Gastrocnemius medialis (tissue), 4 donors: Measurements from ENCODE around the gene GM2A. TPM values are rescaled to one million over a fixed set of nuclear protein-coding genes. Genes with fewer than 3 reads are reported as not detected.
"Not testable (repeated sequence)": the region's sequence is repeated elsewhere in the genome, so short reads cannot be mapped to it uniquely, and the experiment has no call there.

Experiments
- ATAC-seq, 2 donors: fragments of 150-250 bp; one replicate each; pipeline ENCODE4 v1.9.1; 2016
- DNase-seq, 2 donors: peaks; one replicate each; pipeline ENCODE4 v3.0.0-alpha.2; 2019
- H3K27ac ChIP-seq, 4 donors: fragments of 200-600 bp; sonication (generic); 1 replicate in 1 of 4; 2 replicates in 3 of 4; pipeline ENCODE4 v1.5.1; 2016 to 2018; ENCODE audit warnings: mild to moderate bottlenecking in 2 of 4, moderate library complexity in 1 of 4
- H3K27me3 ChIP-seq, 3 donors: fragments of 200-600 bp; sonication (generic) in 2 of 3; 1 replicate in 1 of 3; 2 replicates in 2 of 3; pipeline versions ENCODE4 v1.5.1 to v1.6.0; 2016 to 2019; ENCODE audit warnings: mild to moderate bottlenecking in 1 of 3, moderate library complexity in 1 of 3
- H3K36me3 ChIP-seq, 2 donors: fragments of 200-600 bp; sonication (generic) in 1 of 2; one replicate each; pipeline ENCODE4 v1.5.1; 2017 to 2018
- H3K4me1 ChIP-seq, 2 donors: fragments of 200-600 bp; sonication (generic) in 1 of 2; one replicate each; pipeline ENCODE4 v1.5.1; 2016 to 2017; ENCODE audit warnings: mild to moderate bottlenecking in 2 of 2
- H3K4me3 ChIP-seq, 4 donors: fragments of 200-600 bp; sonication (generic) in 3 of 4; 1 replicate in 1 of 4; 2 replicates in 3 of 4; pipeline ENCODE4 v1.5.1; 2016 to 2019; ENCODE audit warnings: mild to moderate bottlenecking in 2 of 4
- H3K9me3 ChIP-seq, 3 donors: fragments of 200-600 bp; sonication (generic) in 2 of 3; 1 replicate in 1 of 3; 2 replicates in 2 of 3; pipeline ENCODE4 v1.5.1; 2016 to 2019
- CTCF ChIP-seq, 5 experiments: fragments of 450-650 bp in 3 of 5; fragments of 200-600 bp in 2 of 5; sonication (generic) in 2 of 5; IDR thresholded peaks in 4 of 5; conservative IDR thresholded peaks in 1 of 5; 1 replicate in 4 of 5; 2 replicates in 1 of 5; pipeline ENCODE4 v1.5.1; 2016 to 2019; ENCODE audit warnings: antibody characterized with exemption in 5 of 5, mild to moderate bottlenecking in 3 of 5, moderate library complexity in 3 of 5
- POLR2A ChIP-seq, 2 donors: fragments of 450-650 bp; IDR thresholded peaks; one replicate each; pipeline ENCODE4 v1.6.1; 2017; ENCODE audit warnings: antibody characterized with exemption in 2 of 2, mild to moderate bottlenecking in 2 of 2, moderate library complexity in 2 of 2
- in situ Hi-C, 4 donors: fragments of 200-750 bp; cut with MboI; loops; one replicate each; pipeline versions ENCODE4 v1.15.0 to v1.8.0; 2017; ENCODE audit warnings: low sequenced_read_pairs in 4 of 4
- intact Hi-C: fragments of 100-400 bp; cut with DNase I; formaldehyde crosslinking; loops from one replicate; pipeline ENCODE4 v1.15.1; 2023; ENCODE audit warnings: low total_unique reads
- total RNA-seq, 4 donors: library from RNA; depleted of rRNA; stranded (reverse); fragments of >200 nt; gene quantifications; one replicate each; pipeline versions ENCODE4 v1.1.0 to v1.2.3, GENCODE V29; 2016

GM2A gene
- total RNA-seq, 4 donors from 2014 or later: 5.0 to 7.2 (median 5.7) TPM

- Histone ChIP-seq H3K27me3 (no peaks in the 10 kb centered on the region), H3K36me3 (no peaks in the 10 kb centered on the region), H3K9me3 (no peaks in the 10 kb centered on the region), H3K4me3 (no peak within 1 kb of the TSS), H3K4me1 (no peaks in the 10 kb centered on the region), H3K27ac (no peak within 1 kb of the TSS)
- no peak for ATAC-seq
- TF ChIP-seq CTCF (IDR thresholded peaks at IDR 0.05 in 4 of 5, conservative IDR thresholded peaks at IDR 0.05 in 1 of 5): no peak
- TF ChIP-seq POLR2A (IDR thresholded peaks at IDR 0.05): no peak
- in situ Hi-C loops (no loop called here), intact Hi-C loops (no loop called here)
- no peak for DNase-seq
Observed at GRCh38 chr5:151303666-151304065, 50.7 kb downstream of the GM2A start, which contains the start of gene SLC36A3. Gene SLC36A3, minus strand, starts transcription at chr5:151303766. Its CDS starts 412 bp downstream, at chr5:151303354.

- H3K4me1 ChIP-seq, DNase-seq, H3K4me3 ChIP-seq, in situ Hi-C loops, H3K27ac ChIP-seq, H3K27me3 ChIP-seq, ATAC-seq, H3K9me3 ChIP-seq, intact Hi-C loops, H3K36me3 ChIP-seq: not testable (repeated sequence)
Observed at GRCh38 chr5:151309266-151309665, 56.3 kb downstream of the GM2A start.

- H3K36me3 ChIP-seq, intact Hi-C loops, ATAC-seq, H3K4me1 ChIP-seq, DNase-seq, H3K27me3 ChIP-seq, in situ Hi-C loops, H3K4me3 ChIP-seq, H3K9me3 ChIP-seq, H3K27ac ChIP-seq: not testable (repeated sequence)
Observed at GRCh38 chr5:151309821-151310220, 56.8 kb downstream of the GM2A start.

- in situ Hi-C loops (no loop called here), intact Hi-C loops (no loop called here)
- DNase-seq (no peak), ATAC-seq (no peak)
- no peaks in the 10 kb centered on the region for H3K4me1 ChIP-seq
- no peaks in the 10 kb centered on the region for H3K27me3 ChIP-seq
- no peak overlapping the region for H3K27ac ChIP-seq
- no peaks in the 10 kb centered on the region for H3K36me3 ChIP-seq
- no peak for TF ChIP-seq CTCF (IDR thresholded peaks at IDR 0.05 in 4 of 5, conservative IDR thresholded peaks at IDR 0.05 in 1 of 5)
- no peak for TF ChIP-seq POLR2A (IDR thresholded peaks at IDR 0.05)
- no peaks in the 10 kb centered on the region for H3K9me3 ChIP-seq
- H3K4me3 ChIP-seq: no peak overlapping the region
Observed at GRCh38 chr5:151310932-151311331, 57.9 kb downstream of the GM2A start.

- H3K9me3 ChIP-seq: no peaks in the 10 kb centered on the region
- H3K36me3 ChIP-seq: peaks cover 0 to 4% of the 10 kb centered on the region in 2 donors
- H3K27ac ChIP-seq: no peak overlapping the region
- DNase-seq (no peak), ATAC-seq (no peak)
- TF ChIP-seq POLR2A (IDR thresholded peaks at IDR 0.05) (no peak), CTCF (IDR thresholded peaks at IDR 0.05 in 4 of 5, conservative IDR thresholded peaks at IDR 0.05 in 1 of 5) (no peak)
- intact Hi-C loops: no loop called here
- no peaks in the 10 kb centered on the region for H3K27me3 ChIP-seq
- no peak overlapping the region for H3K4me3 ChIP-seq
- in situ Hi-C loops: no loop called here
- H3K4me1 ChIP-seq: no peaks in the 10 kb centered on the region
Observed at GRCh38 chr5:151312756-151313324, 59.9 kb downstream of the GM2A start.

GRCh38 chr5:151313357-151313756 lies 60.4 kb downstream of the GM2A start:
- intact Hi-C loops (no loop called here), in situ Hi-C loops (no loop called here)
- H3K4me1 ChIP-seq: no peaks in the 10 kb centered on the region
- no peaks in the 10 kb centered on the region for H3K9me3 ChIP-seq
- H3K4me3 ChIP-seq: no peak overlapping the region
- H3K27ac ChIP-seq: no peak overlapping the region
- DNase-seq (no peak), ATAC-seq (no peak)
- TF ChIP-seq CTCF (IDR thresholded peaks at IDR 0.05 in 4 of 5, conservative IDR thresholded peaks at IDR 0.05 in 1 of 5) (no peak), POLR2A (IDR thresholded peaks at IDR 0.05) (no peak)
- peaks cover 0 to 7% of the 10 kb centered on the region in 2 donors for H3K36me3 ChIP-seq
- H3K27me3 ChIP-seq: no peaks in the 10 kb centered on the region
